Activated naive CD8-positive, alpha-beta T cell treated with anti-CD3 and anti-CD28 coated beads for 36 hours (primary cell): ENCODE results near the gene STPG4. TPM values are rescaled to one million over a fixed set of nuclear protein-coding genes. Genes with fewer than 3 reads are reported as not detected.
"Not testable (repeated sequence)": the region's sequence is repeated elsewhere in the genome, so short reads cannot be mapped to it uniquely, and the experiment has no call there.

Experiments used
- DNase-seq: peaks from one replicate; pipeline ENCODE4 v3.0.0; 2021
- H3K27ac Mint-ChIP-seq: one replicate; pipeline ENCODE4 v1.8.0; 2022; ENCODE audit warnings: mild to moderate bottlenecking, moderate library complexity, mixed read lengths
- H3K27me3 Mint-ChIP-seq: one replicate; pipeline ENCODE4 v1.8.0; 2022; ENCODE audit warnings: mild to moderate bottlenecking, mixed read lengths
- H3K36me3 Mint-ChIP-seq: one replicate; pipeline ENCODE4 v1.8.0; 2021; ENCODE audit warnings: mild to moderate bottlenecking, mixed read lengths
- H3K4me1 Mint-ChIP-seq: one replicate; pipeline ENCODE4 v1.8.0; 2021; ENCODE audit warnings: mixed read lengths
- H3K4me3 Mint-ChIP-seq: one replicate; pipeline ENCODE4 v1.8.0; 2022; ENCODE audit warnings: mild to moderate bottlenecking, moderate library complexity, mixed read lengths
- H3K9me3 Mint-ChIP-seq: one replicate; pipeline ENCODE4 v1.8.0; 2022; ENCODE audit warnings: mixed read lengths
- total RNA-seq, 2 experiments: library from RNA; stranded (reverse); gene quantifications; one replicate each; pipeline ENCODE4 v1.2.3, GENCODE V29; 2021

Gene STPG4, protein sequence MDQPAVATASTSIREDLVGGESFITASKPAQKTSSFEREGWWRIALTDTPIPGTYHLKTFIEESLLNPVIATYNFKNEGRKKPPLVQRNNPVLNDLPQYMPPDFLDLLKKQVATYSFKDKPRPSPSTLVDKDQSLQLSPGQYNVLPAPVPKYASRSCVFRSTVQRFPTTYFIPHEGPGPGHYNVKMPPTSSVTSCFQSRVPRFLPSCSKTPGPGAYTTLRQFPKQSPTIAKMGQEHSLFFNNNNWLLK
- total RNA-seq = not detected

DNA sequence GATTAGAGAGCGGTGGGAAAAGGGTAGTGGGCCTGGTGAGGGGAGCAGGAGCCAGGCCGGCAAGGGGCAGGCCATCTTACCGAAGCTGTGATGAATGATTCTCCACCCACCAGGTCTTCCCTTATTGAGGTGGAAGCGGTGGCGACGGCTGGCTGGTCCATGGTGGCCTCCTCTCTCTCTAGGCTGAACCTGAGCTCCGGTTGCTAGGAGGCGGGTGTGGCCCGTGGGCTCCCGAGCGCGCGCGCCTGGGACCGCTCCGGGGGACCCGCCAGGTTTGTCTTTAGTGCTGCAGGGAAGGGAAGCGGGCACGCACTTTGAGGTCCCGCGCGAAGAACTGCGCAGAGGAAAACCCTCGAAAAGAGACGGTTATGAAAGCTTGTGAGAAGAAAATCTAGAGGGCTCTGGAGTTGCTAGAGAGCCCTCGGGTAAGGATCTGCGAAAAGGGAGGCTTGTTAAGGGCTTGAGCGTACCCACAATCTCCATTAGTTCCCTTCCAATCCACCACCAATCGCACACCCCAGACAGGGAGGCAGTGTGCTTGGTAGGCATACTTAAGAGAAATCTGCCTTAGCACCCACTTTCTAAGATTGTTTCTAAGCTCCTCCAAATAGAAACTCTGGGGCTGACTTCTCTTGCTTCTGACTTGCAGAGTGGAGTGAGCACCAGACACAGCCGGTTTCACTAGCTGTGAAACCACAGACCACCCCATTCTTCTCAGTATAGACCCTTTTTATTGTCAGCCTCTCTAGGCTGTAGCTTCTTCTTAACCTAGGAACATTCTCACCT lies at the start of gene STPG4:
Gene STPG4, minus strand, starts transcription at position 218 of the 786 bp plus-strand sequence. Its CDS starts 57 bp downstream, at position 161.
- Mint-ChIP-seq H3K4me1 (peaks cover 18% of the 10 kb centered on the region), H3K27me3 (no peaks in the 10 kb centered on the region), H3K36me3 (peaks cover 27% of the 10 kb centered on the region), H3K4me3 (no peak within 1 kb of the TSS), H3K27ac (peak within 1 kb of the TSS; percentile 48), H3K9me3 (no peaks in the 10 kb centered on the region)
- DNase-seq = no peak

DNA sequence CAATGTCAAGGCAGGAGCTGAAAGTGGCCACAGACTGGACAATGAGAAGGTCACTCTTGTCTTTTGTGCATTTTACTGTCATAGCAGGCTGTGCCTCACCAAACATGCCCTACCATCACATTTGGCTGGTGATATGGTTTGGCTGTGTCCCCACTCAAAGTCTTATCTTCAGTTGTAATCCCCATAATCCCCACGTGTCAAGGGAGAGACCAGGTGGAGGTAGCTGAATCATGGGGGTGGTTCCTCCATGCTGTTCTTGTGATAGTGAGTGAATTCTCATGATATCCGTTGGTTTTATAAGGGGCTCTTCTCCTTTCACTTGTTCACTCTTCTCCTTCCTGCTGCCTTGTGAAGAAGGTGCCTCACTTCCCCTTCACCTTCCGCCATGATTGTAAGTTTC lies 49.6 kb upstream of the STPG4 start:
- DNase-seq = no peak
- H3K27ac Mint-ChIP-seq = no peak overlapping the region
- no peak overlapping the region for H3K4me3 Mint-ChIP-seq
- H3K9me3 Mint-ChIP-seq = peaks cover 2% of the 10 kb centered on the region
- H3K4me1 Mint-ChIP-seq = no peaks in the 10 kb centered on the region
- H3K36me3 Mint-ChIP-seq = no peaks in the 10 kb centered on the region
- H3K27me3 Mint-ChIP-seq = no peaks in the 10 kb centered on the region

DNA sequence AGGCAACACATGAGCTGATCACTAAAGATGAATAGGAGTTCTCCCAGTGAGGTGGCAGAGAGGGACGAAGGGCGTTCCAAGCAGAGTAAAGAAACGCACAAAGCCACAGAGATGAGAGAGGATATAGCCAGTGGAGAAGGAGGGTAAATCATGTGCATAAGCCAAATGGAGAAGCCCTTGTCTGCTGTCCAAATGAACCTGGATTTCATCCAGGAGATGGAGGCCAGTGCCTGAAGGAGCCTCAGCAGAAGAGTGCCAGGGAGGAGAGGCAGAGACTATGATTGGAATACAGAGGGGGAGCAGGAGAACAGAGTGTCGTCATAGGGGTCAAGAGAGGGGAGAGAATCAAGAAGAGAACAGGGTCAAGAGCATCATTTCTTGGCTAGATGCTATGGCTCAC lies 48.9 kb upstream of the STPG4 start:
- Mint-ChIP-seq H3K27me3 (no peaks in the 10 kb centered on the region), H3K9me3 (peaks cover 2% of the 10 kb centered on the region)

DNA sequence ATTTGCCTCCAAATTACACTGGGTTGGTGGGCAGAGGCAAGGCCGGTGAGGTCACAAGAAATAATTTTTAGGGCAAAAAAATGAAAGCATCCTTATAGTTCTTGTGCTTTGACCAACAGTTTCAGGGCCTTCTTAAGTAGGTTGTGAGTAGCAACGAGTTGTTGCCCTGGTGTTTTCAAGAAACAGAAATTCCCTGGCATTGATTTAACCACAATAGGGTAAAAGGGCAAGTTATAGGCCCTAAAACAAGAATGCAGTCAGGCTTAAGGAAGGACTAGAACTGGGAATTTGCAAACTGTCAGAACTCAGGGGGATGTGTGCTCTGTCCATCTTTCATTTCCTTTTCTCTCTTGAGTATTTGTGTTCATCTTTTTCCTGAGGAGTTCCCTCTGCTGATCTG lies 46.1 kb upstream of the STPG4 start:
- H3K27me3 Mint-ChIP-seq = no peaks in the 10 kb centered on the region
- H3K9me3 Mint-ChIP-seq = peaks cover 2% of the 10 kb centered on the region
- H3K27ac Mint-ChIP-seq = no peak overlapping the region
- H3K4me1 Mint-ChIP-seq = no peaks in the 10 kb centered on the region
- DNase-seq = no peak
- H3K36me3 Mint-ChIP-seq = no peaks in the 10 kb centered on the region
- H3K4me3 Mint-ChIP-seq = no peak overlapping the region

More for the DNA sequence above, 48.9 kb upstream of the STPG4 start:
- no peak overlapping the region for H3K4me3 Mint-ChIP-seq
- no peaks in the 10 kb centered on the region for H3K4me1 Mint-ChIP-seq
- no peak overlapping the region for H3K27ac Mint-ChIP-seq
- H3K36me3 Mint-ChIP-seq = no peaks in the 10 kb centered on the region
- no peak for DNase-seq

DNA sequence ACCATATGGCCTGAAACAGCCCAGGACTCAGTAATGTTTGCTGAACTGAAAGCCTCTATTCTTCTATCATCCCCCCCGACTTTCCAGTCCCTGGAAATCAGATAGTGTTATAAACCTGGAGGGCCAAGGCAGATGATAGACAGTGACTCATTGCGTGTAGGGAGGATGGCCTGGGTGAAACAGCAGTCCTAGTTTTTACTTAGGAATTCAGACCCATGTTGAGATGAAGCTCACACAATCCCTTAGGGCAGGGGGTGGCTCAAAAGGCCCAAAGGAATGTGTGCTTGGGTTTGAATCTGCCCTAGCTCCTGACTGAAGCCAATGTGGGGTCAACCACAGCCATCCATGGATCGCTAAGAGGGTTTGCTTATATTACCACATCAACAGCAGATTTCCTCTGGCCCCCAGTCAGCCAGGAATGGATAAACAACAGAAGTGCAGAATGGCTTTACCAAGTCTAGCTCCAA lies 43.9 kb upstream of the STPG4 start:
- H3K27me3 Mint-ChIP-seq = peaks cover 9% of the 10 kb centered on the region
- H3K36me3 Mint-ChIP-seq = no peaks in the 10 kb centered on the region
- no peak overlapping the region for H3K4me3 Mint-ChIP-seq

DNA sequence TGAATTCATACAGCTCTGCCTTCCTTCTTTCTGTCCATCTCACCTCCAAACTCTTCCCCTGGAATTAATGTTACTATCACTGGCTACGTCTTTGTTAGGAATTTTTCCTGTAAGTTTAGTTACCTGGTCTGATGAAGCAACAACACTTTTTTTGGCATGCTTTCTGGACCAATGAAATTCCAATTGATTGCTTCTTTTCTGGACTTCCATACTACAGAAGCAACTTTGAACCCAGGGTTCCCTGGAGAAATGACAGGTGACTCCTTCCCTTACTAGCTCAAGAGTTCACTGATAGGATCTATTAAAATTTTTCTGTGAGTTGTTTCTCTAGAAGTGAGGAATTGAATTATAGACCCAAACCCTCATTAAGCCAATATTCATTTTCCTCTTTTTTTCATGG lies 41.4 kb upstream of the STPG4 start:
- Mint-ChIP-seq H3K9me3 (no peaks in the 10 kb centered on the region), H3K4me1 (no peaks in the 10 kb centered on the region), H3K27ac (no peak overlapping the region), H3K36me3 (no peaks in the 10 kb centered on the region), H3K4me3 (no peak overlapping the region), H3K27me3 (peaks cover 10% of the 10 kb centered on the region)
- DNase-seq = no peak

More for the DNA sequence above, 43.9 kb upstream of the STPG4 start:
- no peak overlapping the region for H3K27ac Mint-ChIP-seq
- H3K9me3 Mint-ChIP-seq = no peaks in the 10 kb centered on the region
- DNase-seq = no peak
- H3K4me1 Mint-ChIP-seq = no peaks in the 10 kb centered on the region

DNA sequence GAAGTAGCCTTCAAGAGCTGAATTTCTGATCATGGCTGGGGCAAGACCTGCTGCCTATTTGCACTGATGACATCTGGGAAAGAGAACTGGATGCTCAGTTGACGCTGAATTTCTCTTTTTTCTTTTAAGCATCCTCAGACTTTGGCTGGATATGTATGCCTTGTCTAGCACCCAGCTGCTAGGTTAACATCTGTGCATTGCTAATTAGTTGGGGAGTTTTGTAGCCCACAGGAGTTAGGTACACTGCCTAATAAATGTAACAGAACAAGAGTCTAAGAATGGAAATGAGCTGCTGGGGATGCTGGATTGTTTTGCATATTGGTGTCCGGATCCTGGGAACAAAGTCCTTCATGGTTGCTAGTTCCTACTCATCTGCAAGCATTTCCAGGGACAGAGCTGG lies 40.9 kb upstream of the STPG4 start:
- no peaks in the 10 kb centered on the region for H3K36me3 Mint-ChIP-seq
- H3K9me3 Mint-ChIP-seq = no peaks in the 10 kb centered on the region
- H3K4me1 Mint-ChIP-seq = no peaks in the 10 kb centered on the region
- peaks cover 10% of the 10 kb centered on the region for H3K27me3 Mint-ChIP-seq
- no peak overlapping the region for H3K27ac Mint-ChIP-seq
- no peak for DNase-seq
- H3K4me3 Mint-ChIP-seq = no peak overlapping the region

DNA sequence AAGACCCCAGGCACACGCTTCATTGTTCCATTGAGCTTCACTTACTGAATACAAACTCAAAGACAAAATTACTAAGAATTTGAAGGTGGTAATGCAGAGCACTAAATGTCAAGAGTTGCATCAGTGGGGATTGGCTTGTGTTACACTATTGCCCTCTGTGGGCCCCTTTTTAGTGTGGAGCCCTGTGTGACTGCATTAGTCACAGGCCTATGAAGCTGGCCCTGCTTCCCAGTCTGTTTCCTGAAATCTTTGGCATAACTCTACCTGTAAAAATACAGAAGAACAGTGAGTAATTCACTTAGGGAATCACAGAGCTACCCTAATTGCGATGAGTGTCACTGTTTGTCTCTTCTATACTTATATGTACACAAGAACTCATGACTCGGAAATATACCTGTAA lies 40.0 kb upstream of the STPG4 start:
- H3K4me3 Mint-ChIP-seq = no peak overlapping the region
- no peak overlapping the region for H3K27ac Mint-ChIP-seq
- H3K27me3 Mint-ChIP-seq = peaks cover 12% of the 10 kb centered on the region
- no peaks in the 10 kb centered on the region for H3K36me3 Mint-ChIP-seq
- no peaks in the 10 kb centered on the region for H3K4me1 Mint-ChIP-seq
- no peak for DNase-seq
- no peaks in the 10 kb centered on the region for H3K9me3 Mint-ChIP-seq

DNA sequence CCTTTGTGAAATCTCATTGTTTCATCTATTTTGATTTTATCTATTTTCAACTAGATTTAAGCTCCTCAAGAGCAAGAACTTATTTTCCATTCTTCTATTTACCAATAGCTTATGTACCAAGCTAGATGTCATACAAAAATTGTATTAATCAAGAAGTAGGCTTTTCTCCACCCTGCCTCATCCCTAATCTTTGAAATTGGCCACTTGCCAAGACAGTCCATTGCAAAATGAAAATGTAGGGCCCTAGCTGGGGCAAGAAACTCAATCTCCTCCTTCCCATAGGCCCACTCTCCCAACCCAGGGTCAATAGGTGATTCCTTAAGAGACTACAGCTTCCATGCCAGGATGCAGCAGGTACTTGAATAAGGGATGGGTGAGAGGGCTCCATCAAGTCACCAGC lies 39.3 kb upstream of the STPG4 start:
- Mint-ChIP-seq H3K36me3 (no peaks in the 10 kb centered on the region), H3K9me3 (no peaks in the 10 kb centered on the region), H3K27ac (no peak overlapping the region), H3K27me3 (peaks cover 12% of the 10 kb centered on the region), H3K4me3 (no peak overlapping the region), H3K4me1 (no peaks in the 10 kb centered on the region)
- no peak for DNase-seq

DNA sequence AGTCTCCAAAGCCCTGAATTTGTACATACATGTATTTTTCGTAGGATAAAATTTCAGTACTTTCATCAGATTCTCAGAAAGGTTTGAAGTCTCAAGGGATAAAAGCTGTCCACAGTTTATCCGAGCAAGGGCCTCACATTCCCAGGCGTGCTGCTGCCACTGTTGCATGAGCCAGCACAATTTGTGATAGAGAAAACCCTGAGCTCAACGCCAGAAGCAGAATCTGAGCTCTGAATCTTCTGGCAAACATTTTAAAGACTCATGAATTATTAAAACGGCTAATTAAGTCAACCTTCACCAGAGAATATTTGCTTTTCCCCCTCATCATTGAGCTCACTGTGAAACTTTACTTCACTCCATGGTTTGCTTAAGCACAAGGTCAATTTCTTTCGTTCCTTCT lies 38.5 kb upstream of the STPG4 start:
- H3K36me3 Mint-ChIP-seq = no peaks in the 10 kb centered on the region
- H3K27me3 Mint-ChIP-seq = peaks cover 12% of the 10 kb centered on the region
- no peaks in the 10 kb centered on the region for H3K9me3 Mint-ChIP-seq
- no peak overlapping the region for H3K27ac Mint-ChIP-seq
- DNase-seq = no peak
- no peaks in the 10 kb centered on the region for H3K4me1 Mint-ChIP-seq
- H3K4me3 Mint-ChIP-seq = no peak overlapping the region

DNA sequence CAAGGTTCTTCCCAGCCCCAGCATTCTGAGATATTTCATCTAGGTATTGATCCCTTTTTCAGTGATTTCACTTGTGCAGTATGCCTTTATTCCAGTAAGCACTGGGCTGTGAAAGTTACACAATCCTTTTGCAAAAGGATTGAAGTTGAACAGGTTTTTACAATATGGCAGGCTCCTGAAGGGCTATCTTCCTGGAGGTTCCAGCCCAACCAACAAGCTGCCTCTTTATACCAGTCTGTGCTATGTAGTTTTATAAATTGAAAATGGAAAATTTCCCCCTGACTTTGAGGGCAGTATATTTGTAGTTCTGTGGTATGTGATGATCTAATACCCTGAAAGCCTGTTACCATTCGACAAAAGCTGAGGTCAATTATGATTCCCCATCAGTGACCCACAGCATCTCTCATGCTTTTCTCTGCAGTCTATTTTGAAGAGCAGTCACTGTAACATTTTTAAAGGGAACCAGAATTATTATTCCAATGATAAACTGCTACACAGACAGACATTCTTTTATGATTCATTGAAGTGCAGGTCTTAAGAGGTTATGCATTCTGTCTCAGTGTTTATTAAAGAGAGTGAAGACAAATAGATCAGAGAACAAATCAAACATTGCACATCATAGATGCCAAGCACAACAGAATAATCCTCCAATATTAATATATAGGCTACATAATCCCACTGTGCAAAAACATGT lies 35.2 kb upstream of the STPG4 start:
- no peak overlapping the region for H3K27ac Mint-ChIP-seq
- peaks cover 12% of the 10 kb centered on the region for H3K27me3 Mint-ChIP-seq
- H3K4me3 Mint-ChIP-seq = no peak overlapping the region
- no peaks in the 10 kb centered on the region for H3K9me3 Mint-ChIP-seq
- no peak for DNase-seq
- no peaks in the 10 kb centered on the region for H3K4me1 Mint-ChIP-seq
- no peaks in the 10 kb centered on the region for H3K36me3 Mint-ChIP-seq

DNA sequence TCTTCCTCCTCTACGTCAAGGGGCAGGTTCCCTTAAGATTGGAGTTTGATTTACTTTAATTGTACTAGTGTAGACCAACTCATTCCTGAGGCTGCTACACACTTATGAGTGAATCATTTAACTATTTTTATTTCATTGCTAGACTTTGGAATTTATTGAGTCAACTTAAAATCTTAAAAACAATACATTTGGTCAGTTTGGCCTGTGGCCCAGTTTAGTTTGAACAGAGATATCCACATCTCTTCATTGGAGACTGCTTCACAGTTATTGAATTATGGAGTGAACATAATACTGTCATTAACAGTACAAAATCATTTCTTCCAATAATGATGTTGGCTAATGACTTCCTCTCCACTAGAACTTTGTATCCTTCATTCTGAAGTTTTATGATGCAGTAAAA lies 34.5 kb upstream of the STPG4 start:
- Mint-ChIP-seq H3K9me3 (no peaks in the 10 kb centered on the region), H3K27me3 (peaks cover 12% of the 10 kb centered on the region), H3K4me3 (no peak overlapping the region), H3K4me1 (no peaks in the 10 kb centered on the region), H3K27ac (no peak overlapping the region), H3K36me3 (no peaks in the 10 kb centered on the region)
- DNase-seq = no peak

DNA sequence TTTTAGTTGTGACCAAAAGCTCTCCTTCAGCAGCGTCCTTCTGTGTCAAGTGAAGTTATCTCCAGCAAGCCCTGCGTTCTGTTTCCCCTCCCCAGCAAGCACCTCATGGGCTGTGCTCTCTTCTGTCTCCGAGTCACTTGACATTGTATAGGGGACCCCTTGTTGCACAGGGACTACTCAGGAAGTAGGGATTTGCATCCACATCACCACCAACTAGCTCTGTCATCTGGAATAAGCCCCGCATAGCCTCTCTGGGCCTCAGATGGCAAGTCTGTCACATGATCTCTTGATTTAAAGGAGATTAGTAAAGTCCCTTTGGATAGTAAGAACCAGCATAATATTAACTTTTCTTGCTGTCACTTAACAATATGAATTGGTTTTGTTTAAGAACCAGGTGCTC lies 32.0 kb upstream of the STPG4 start:
- no peaks in the 10 kb centered on the region for H3K9me3 Mint-ChIP-seq
- H3K4me3 Mint-ChIP-seq = no peak overlapping the region
- no peak for DNase-seq
- H3K27me3 Mint-ChIP-seq = peaks cover 9% of the 10 kb centered on the region
- no peak overlapping the region for H3K27ac Mint-ChIP-seq
- H3K4me1 Mint-ChIP-seq = no peaks in the 10 kb centered on the region
- no peaks in the 10 kb centered on the region for H3K36me3 Mint-ChIP-seq

DNA sequence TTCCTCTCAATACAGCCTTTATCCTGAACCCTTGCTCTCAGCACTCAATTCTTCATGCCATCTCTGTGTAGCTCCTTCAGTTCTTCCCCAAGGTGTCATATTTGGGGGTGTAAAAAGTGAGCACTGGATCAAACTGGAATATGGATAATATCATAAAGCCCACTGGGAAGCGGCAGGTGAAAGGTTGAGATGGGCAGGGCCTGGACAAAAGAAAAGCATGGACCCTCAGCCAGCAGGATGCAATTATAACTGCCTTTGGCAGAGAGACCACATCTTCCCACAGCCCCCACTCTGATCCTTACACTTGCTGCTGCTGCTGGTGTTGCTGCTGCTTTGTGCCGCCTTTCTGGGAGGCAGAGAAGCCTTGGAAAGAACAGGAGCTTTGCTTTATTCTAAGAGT lies 31.2 kb upstream of the STPG4 start:
- Mint-ChIP-seq H3K4me3 (no peak overlapping the region), H3K36me3 (no peaks in the 10 kb centered on the region), H3K27me3 (peaks cover 9% of the 10 kb centered on the region), H3K27ac (no peak overlapping the region), H3K9me3 (no peaks in the 10 kb centered on the region), H3K4me1 (no peaks in the 10 kb centered on the region)
- no peak for DNase-seq

DNA sequence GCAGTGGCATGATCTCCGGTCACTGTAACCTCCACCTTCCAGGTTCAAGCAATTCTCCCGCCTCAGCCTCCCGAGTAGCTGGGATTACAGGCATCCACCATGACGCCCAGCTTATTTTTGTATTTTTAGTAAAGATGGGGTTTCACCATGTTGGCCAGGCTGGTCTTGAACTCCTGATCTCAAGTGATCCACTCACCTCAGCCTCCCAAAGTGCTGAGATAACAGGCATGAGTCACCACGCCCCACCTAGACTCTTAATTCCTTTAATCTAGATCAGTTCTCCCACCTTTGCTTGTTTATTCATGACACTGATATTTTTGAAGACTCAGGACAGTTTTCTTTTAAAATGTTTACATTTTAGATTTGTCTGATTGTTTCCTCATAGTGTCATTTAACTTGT lies 30.0 kb upstream of the STPG4 start:
- H3K4me1 Mint-ChIP-seq, DNase-seq, H3K9me3 Mint-ChIP-seq, H3K36me3 Mint-ChIP-seq, H3K4me3 Mint-ChIP-seq, H3K27ac Mint-ChIP-seq, H3K27me3 Mint-ChIP-seq: not testable (repeated sequence)
